ENCODE measurements around the gene IKZF1.

Gene IKZF1

GRCh38 chr7:50364645-50365044, 60.1 kb downstream of the IKZF1 start:
- no peak overlapping the region for H3K27ac ChIP-seq
- TF ChIP-seq, protein P1, sequence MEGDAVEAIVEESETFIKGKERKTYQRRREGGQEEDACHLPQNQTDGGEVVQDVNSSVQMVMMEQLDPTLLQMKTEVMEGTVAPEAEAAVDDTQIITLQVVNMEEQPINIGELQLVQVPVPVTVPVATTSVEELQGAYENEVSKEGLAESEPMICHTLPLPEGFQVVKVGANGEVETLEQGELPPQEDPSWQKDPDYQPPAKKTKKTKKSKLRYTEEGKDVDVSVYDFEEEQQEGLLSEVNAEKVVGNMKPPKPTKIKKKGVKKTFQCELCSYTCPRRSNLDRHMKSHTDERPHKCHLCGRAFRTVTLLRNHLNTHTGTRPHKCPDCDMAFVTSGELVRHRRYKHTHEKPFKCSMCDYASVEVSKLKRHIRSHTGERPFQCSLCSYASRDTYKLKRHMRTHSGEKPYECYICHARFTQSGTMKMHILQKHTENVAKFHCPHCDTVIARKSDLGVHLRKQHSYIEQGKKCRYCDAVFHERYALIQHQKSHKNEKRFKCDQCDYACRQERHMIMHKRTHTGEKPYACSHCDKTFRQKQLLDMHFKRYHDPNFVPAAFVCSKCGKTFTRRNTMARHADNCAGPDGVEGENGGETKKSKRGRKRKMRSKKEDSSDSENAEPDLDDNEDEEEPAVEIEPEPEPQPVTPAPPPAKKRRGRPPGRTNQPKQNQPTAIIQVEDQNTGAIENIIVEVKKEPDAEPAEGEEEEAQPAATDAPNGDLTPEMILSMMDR (conservative IDR thresholded peaks at IDR 0.05) = no peak

DNA sequence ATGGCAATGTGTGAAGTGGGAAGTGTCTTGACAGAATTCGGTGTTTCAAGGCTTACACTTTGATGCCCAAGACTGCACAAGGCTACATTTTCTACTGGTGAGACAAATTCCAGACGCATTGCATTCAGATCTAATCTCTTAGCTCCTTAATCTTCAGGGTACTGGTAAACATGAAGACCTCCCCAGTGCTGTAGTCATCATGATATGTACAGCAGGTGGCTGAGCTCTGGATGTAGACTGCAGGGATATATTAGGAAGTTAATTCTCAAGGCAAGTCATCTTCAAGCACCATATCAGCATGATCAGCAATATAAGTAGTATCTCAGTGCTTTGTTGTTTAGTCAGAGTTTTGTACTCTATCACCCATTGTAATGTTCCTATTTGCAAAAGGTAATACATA, 61.8 kb downstream of the IKZF1 start:
- TF ChIP-seq, protein P1 (conservative IDR thresholded peaks at IDR 0.05) = no peak
- H3K27ac ChIP-seq = no peak overlapping the region

- TF ChIP-seq, protein P1 (conservative IDR thresholded peaks at IDR 0.05) = no peak
- no peak overlapping the region for H3K27ac ChIP-seq
These were observed 62.6 kb downstream of the IKZF1 start for GRCh38 chr7:50367100-50367499.

DNA sequence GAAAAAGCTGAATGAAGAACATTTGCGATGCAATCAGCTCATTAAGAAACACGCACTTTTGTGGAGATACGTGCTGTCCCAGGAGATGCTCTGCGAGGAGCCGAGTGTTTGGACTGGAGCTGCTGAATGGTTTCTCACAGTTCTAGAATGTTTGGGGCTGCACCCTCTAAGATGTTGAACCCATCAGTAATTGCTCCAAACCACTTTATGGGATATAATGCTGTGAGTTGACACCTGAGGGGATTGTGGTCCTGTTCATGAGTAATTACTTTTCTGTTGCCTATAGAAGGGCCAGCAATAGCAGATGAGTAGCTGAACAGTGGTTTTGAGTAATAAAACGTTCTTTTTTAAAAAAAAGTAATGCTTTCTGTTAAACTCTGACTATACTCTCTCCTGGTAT, 63.1 kb downstream of the IKZF1 start:
- H3K27ac ChIP-seq = no peak overlapping the region
- TF ChIP-seq, protein P1 (conservative IDR thresholded peaks at IDR 0.05) = no peak

- H3K27ac ChIP-seq = no peak overlapping the region
- TF ChIP-seq, protein P1 (conservative IDR thresholded peaks at IDR 0.05) = no peak
These were observed 63.9 kb downstream of the IKZF1 start for GRCh38 chr7:50368366-50368765.

- H3K27ac ChIP-seq = no peak overlapping the region
- TF ChIP-seq, protein P1 (conservative IDR thresholded peaks at IDR 0.05) = peak; percentile 75
These were observed 64.9 kb downstream of the IKZF1 start for GRCh38 chr7:50369143-50370026.

GRCh38 chr7:50370884-50371283, 66.4 kb downstream of the IKZF1 start:
- TF ChIP-seq, protein P1 (conservative IDR thresholded peaks at IDR 0.05) = no peak
- H3K27ac ChIP-seq = no peak overlapping the region
